Peyer's patch (tissue), 4 donors: ENCODE data around the gene ZBTB18.

ENCODE experiments used
- POLR2A ChIP-seq, 2 donors: fragments of 450-650 bp; IDR thresholded peaks; one replicate each; pipeline ENCODE4 v1.5.1; 2017; ENCODE audit warnings: antibody characterized with exemption in 2 of 2, mild to moderate bottlenecking in 2 of 2, moderate library complexity in 2 of 2
- TF ChIP-seq, protein P1 (sequence below), 6 experiments: fragments of 450-650 bp in 4 of 6; fragments of 200-600 bp in 2 of 6; sonication (generic) in 1 of 6; IDR thresholded peaks; one replicate each; pipeline ENCODE4 v1.5.1; 2017 to 2019; ENCODE audit warnings: antibody characterized with exemption in 6 of 6, mild to moderate bottlenecking in 3 of 6, moderate library complexity in 1 of 6

DNA sequence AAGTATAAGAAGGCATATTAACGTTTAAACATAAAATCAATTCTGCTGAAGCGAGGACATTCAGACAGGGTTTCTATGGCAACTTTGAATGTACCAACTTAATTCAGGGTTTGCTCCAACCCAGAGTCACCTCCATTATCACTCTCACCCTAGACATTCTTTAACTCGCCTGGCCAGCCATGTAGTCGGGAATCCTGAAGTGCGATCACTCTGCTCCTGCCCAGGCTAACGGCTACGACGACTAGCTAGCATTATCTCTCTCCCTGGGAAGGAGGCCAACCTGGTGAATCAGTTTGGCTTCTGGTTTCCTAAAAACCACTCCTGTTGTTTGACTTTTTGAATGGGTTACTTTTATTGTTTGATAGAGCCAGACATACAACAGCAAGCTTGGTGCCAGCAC, 38.9 kb upstream of the ZBTB18 start:
- TF ChIP-seq, protein P1, sequence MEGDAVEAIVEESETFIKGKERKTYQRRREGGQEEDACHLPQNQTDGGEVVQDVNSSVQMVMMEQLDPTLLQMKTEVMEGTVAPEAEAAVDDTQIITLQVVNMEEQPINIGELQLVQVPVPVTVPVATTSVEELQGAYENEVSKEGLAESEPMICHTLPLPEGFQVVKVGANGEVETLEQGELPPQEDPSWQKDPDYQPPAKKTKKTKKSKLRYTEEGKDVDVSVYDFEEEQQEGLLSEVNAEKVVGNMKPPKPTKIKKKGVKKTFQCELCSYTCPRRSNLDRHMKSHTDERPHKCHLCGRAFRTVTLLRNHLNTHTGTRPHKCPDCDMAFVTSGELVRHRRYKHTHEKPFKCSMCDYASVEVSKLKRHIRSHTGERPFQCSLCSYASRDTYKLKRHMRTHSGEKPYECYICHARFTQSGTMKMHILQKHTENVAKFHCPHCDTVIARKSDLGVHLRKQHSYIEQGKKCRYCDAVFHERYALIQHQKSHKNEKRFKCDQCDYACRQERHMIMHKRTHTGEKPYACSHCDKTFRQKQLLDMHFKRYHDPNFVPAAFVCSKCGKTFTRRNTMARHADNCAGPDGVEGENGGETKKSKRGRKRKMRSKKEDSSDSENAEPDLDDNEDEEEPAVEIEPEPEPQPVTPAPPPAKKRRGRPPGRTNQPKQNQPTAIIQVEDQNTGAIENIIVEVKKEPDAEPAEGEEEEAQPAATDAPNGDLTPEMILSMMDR (IDR thresholded peaks at IDR 0.05): no peak
- no peak for TF ChIP-seq POLR2A (IDR thresholded peaks at IDR 0.05)
